Smooth muscle cell (in vitro differentiated cells): ENCODE data around the gene SHISA2. TPM values are rescaled to one million over a fixed set of nuclear protein-coding genes. Genes with fewer than 3 reads are reported as not detected.

Experiments
- DNase-seq: peaks from one replicate; lab custom pipeline; 2025; ENCODE audit not compliant: unreplicated experiment; lab: John Stamatoyannopoulos, UW
- H2AFZ ChIP-seq: fragments of 200-600 bp; sonication (generic); 2 replicates; pipeline ENCODE4 v1.6.0; 2016; ENCODE audit warnings: antibody characterized with exemption, low read depth, mild to moderate bottlenecking
- H3F3A ChIP-seq: fragments of 200-600 bp; sonication (generic); 2 replicates; pipeline ENCODE4 v1.6.0; 2017; ENCODE audit warnings: antibody characterized with exemption, low read depth
- H3K27ac ChIP-seq: fragments of 200-600 bp; sonication (generic); 2 replicates; pipeline ENCODE4 v1.5.1; 2016; ENCODE audit warnings: low read depth, mild to moderate bottlenecking
- H3K27me3 ChIP-seq: fragments of 200-600 bp; sonication (generic); 2 replicates; pipeline ENCODE4 v1.6.1; 2016; ENCODE audit warnings: low read depth, mild to moderate bottlenecking
- H3K36me3 ChIP-seq: fragments of 200-600 bp; sonication (generic); 2 replicates; pipeline ENCODE4 v1.5.1; 2016; ENCODE audit warnings: low read depth
- H3K4me1 ChIP-seq: fragments of 200-600 bp; sonication (generic); 2 replicates; pipeline ENCODE4 v1.5.1; 2016; ENCODE audit warnings: low read depth
- H3K4me2 ChIP-seq: fragments of 200-600 bp; sonication (generic); 2 replicates; pipeline ENCODE4 v1.6.0; 2016; ENCODE audit warnings: mild to moderate bottlenecking
- H3K4me3 ChIP-seq: fragments of 200-600 bp; sonication (generic); 2 replicates; pipeline ENCODE4 v1.5.1; 2016; ENCODE audit warnings: mild to moderate bottlenecking
- H3K79me2 ChIP-seq: fragments of 200-600 bp; sonication (generic); 2 replicates; pipeline ENCODE4 v1.6.0; 2016; ENCODE audit warnings: low read depth, mild to moderate bottlenecking
- H3K9ac ChIP-seq: fragments of 200-600 bp; sonication (generic); 2 replicates; pipeline ENCODE4 v1.6.0; 2016; ENCODE audit warnings: low read depth
- H3K9me3 ChIP-seq: fragments of 200-600 bp; sonication (generic); replicated peaks from 2 replicates; pipeline ENCODE4 v1.5.1; 2016; ENCODE audit warnings: low read depth
- H4K20me1 ChIP-seq: fragments of 200-600 bp; sonication (generic); 2 replicates; pipeline ENCODE4 v1.6.0; 2016; ENCODE audit warnings: low read depth
- CTCF ChIP-seq: fragments of 200-600 bp; sonication (generic); IDR thresholded peaks from 2 replicates; pipeline ENCODE4 v1.5.1; 2017; ENCODE audit warnings: borderline replicate concordance, mild to moderate bottlenecking, antibody characterized with exemption; ENCODE audit not compliant: insufficient read depth, poor library complexity, severe bottlenecking
- WGBS: methylation state at CpG from one replicate; pipeline ENCODE4 v1.1.7; 2016; ENCODE audit warnings: low lambda C conversion rate; 5-methylcytosine and 5-hydroxymethylcytosine counted together
- polyA plus RNA-seq: library from polyadenylated mRNA; unstranded; fragments of >200 nt; fragmentation: Nextera tagmentation; extraction: Ambion mirVana; gene quantifications from 2 replicates; pipeline ENCODE4 v1.2.1, GENCODE V29; 2016
- total RNA-seq: library from RNA; depleted of rRNA; stranded (reverse); fragments of >200 nt; gene quantifications from 2 replicates; pipeline ENCODE4 v1.2.3, GENCODE V29; 2014

Gene SHISA2
- total and polyA plus RNA-seq, 2 experiments from 2014 or later, result 0.14 to 0.81 TPM

DNA sequence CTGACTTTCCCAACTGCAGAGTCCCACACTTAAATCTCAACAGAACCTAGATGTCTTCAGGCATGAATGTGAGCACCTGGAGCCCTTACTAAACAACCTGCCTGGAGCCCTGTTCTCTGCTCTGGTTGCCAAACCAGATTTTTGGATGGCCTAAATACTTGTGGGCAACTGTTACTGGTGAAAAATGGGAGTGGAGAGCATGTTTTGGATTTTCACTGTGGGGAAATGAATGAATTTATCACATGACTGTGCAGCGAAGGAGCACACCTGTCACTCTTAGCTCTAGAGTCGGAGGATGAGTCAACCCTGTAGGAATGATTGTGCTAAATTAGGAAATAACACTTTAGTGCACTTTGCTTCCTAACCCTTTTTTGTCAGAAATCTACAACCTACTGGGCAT lies 30.3 kb downstream of the SHISA2 start:
- H3K27me3 ChIP-seq, result no peaks in the 10 kb centered on the region

GRCh38 chr13:26020891-26021290 lies 30.9 kb downstream of the SHISA2 start:
- no peak for DNase-seq
- Histone ChIP-seq H3K9me3 (no peaks in the 10 kb centered on the region), H3K79me2 (no peaks in the 10 kb centered on the region), H3K4me3 (no peak overlapping the region), H4K20me1 (no peaks in the 10 kb centered on the region), H3K27me3 (no peaks in the 10 kb centered on the region), H3K27ac (no peak overlapping the region), H3K9ac (no peak overlapping the region), H3K4me1 (peaks cover 9% of the 10 kb centered on the region), H3F3A (peaks cover 5% of the 10 kb centered on the region), H3K36me3 (no peaks in the 10 kb centered on the region), H3K4me2 (no peak overlapping the region), H2AFZ (no peak overlapping the region)
- no peak for TF ChIP-seq CTCF
- whole genome bisulfite sequencing, result 92% methylated on average over 7 of the region's 7 CpGs

More for the DNA sequence above, 30.3 kb downstream of the SHISA2 start:
- DNase-seq, result no peak
- Histone ChIP-seq H3K36me3 (no peaks in the 10 kb centered on the region), H3K9me3 (no peaks in the 10 kb centered on the region), H3K4me3 (no peak overlapping the region), H3K79me2 (no peaks in the 10 kb centered on the region), H3F3A (peaks cover 5% of the 10 kb centered on the region), H4K20me1 (no peaks in the 10 kb centered on the region), H3K4me1 (peaks cover 9% of the 10 kb centered on the region), H3K4me2 (no peak overlapping the region), H3K27ac (peak overlapping the region; percentile 59), H2AFZ (no peak overlapping the region), H3K9ac (no peak overlapping the region)
- TF ChIP-seq CTCF, result no peak
- 56% methylated on average over 2 of the region's 2 CpGs for WGBS

- DNase-seq, result no peak
- no peak for TF ChIP-seq CTCF
- H3K27me3 ChIP-seq, result no peaks in the 10 kb centered on the region
- peak overlapping the region; percentile 5 for H2AFZ ChIP-seq
- H3K4me2 ChIP-seq, result peak overlapping the region; percentile 7
- no peaks in the 10 kb centered on the region for H3K36me3 ChIP-seq
- H3K9me3 ChIP-seq, result no peaks in the 10 kb centered on the region
- H3K27ac ChIP-seq, result peak overlapping the region; percentile 17
- no peaks in the 10 kb centered on the region for H3K79me2 ChIP-seq
- H3K9ac ChIP-seq, result peak overlapping the region; percentile 9
- no peaks in the 10 kb centered on the region for H4K20me1 ChIP-seq
- H3F3A ChIP-seq, result peaks cover 5% of the 10 kb centered on the region
- H3K4me3 ChIP-seq, result no peak overlapping the region
- WGBS, result 75% methylated on average over 22 of the region's 22 CpGs
- peaks cover 8% of the 10 kb centered on the region for H3K4me1 ChIP-seq
Measured at GRCh38 chr13:26019881-26020870, 31.6 kb downstream of the SHISA2 start.
